HEK293T (cell line): ENCODE measurements around the gene CDCA8.

ENCODE experiments used
- CTCF ChIA-PET: fragments of 350-600 bp; formaldehyde crosslinking; extraction: SDS; loops from one replicate; lab custom pipeline; 2021; ENCODE audit warnings: antibody characterized with exemption, inconsistent platforms; lab: Yijun Ruan, JAX
- POLR2A ChIA-PET: fragments of 350-600 bp; formaldehyde crosslinking; extraction: SDS; loops from one replicate; lab custom pipeline; 2020; ENCODE audit warnings: antibody characterized with exemption, inconsistent platforms; lab: Yijun Ruan, JAX
- DNase-seq: peaks from one replicate; pipeline ENCODE4 v3.0.0; 2012; ENCODE audit warnings: mixed read lengths; ENCODE audit errors: extremely low spot score
- ARNT ChIP-seq: fragments of 450-650 bp; IDR thresholded peaks from 2 replicates; pipeline ENCODE4 v1.6.1; 2017; ENCODE audit warnings: mild to moderate bottlenecking
- BHLHE40 ChIP-seq: fragments of 450-650 bp; IDR thresholded peaks from 2 replicates; pipeline ENCODE4 v1.6.1; 2016; ENCODE audit warnings: mild to moderate bottlenecking, moderate library complexity, borderline replicate concordance
- CTBP1 ChIP-seq: fragments of 450-650 bp; IDR thresholded peaks from 2 replicates; pipeline ENCODE4 v1.6.1; 2016; ENCODE audit warnings: borderline replicate concordance
- ELF4 ChIP-seq: fragments of 450-650 bp; IDR thresholded peaks from 2 replicates; pipeline ENCODE4 v1.6.1; 2017; ENCODE audit warnings: antibody characterized with exemption
- FOXA1 ChIP-seq: fragments of 450-650 bp; IDR thresholded peaks from 2 replicates; pipeline ENCODE4 v1.6.1; 2016; ENCODE audit warnings: mild to moderate bottlenecking
- FOXK2 ChIP-seq: fragments of 450-650 bp; IDR thresholded peaks from 2 replicates; pipeline ENCODE4 v1.6.1; 2016; ENCODE audit warnings: mild to moderate bottlenecking
- FOXM1 ChIP-seq: fragments of 450-650 bp; IDR thresholded peaks from 2 replicates; pipeline ENCODE4 v1.6.1; 2017; ENCODE audit warnings: mild to moderate bottlenecking, borderline replicate concordance
- HDGF ChIP-seq: fragments of 450-650 bp; IDR thresholded peaks from 2 replicates; pipeline ENCODE4 v1.6.1; 2017; ENCODE audit warnings: antibody characterized with exemption, borderline replicate concordance
- L3MBTL2 ChIP-seq: fragments of 450-650 bp; conservative IDR thresholded peaks from 2 replicates; pipeline ENCODE4 v1.6.1; 2016; ENCODE audit warnings: mild to moderate bottlenecking
- LEF1 ChIP-seq: fragments of 450-650 bp; IDR thresholded peaks from 2 replicates; pipeline ENCODE4 v1.6.1; 2017; ENCODE audit warnings: mild to moderate bottlenecking, borderline replicate concordance
- NFRKB ChIP-seq: fragments of 450-650 bp; IDR thresholded peaks from 2 replicates; pipeline ENCODE4 v1.6.1; 2016; ENCODE audit warnings: mild to moderate bottlenecking, moderate library complexity
- PKNOX1 ChIP-seq: fragments of 450-650 bp; IDR thresholded peaks from 2 replicates; pipeline ENCODE4 v1.6.1; 2016
- SP1 ChIP-seq: fragments of 450-650 bp; IDR thresholded peaks from 2 replicates; pipeline ENCODE4 v1.6.1; 2017
- SUZ12 ChIP-seq: fragments of 450-650 bp; IDR thresholded peaks from 2 replicates; pipeline ENCODE4 v1.6.1; 2016; ENCODE audit warnings: mild to moderate bottlenecking
- TARDBP ChIP-seq: fragments of 450-650 bp; IDR thresholded peaks from 2 replicates; pipeline ENCODE4 v1.6.1; 2016
- ZNF384 ChIP-seq: fragments of 450-650 bp; IDR thresholded peaks from 2 replicates; pipeline ENCODE4 v1.6.1; 2016

Gene CDCA8

GRCh38 chr1:37705399-37705798, 13.1 kb downstream of the CDCA8 start:
- CTCF ChIA-PET, result no interaction called here
- TF ChIP-seq LEF1, result no peak
- TF ChIP-seq FOXK2, result no peak
- TF ChIP-seq FOXA1, result no peak
- TF ChIP-seq CTBP1, result no peak
- no peak for TF ChIP-seq BHLHE40
- no peak for TF ChIP-seq PKNOX1
- TF ChIP-seq FOXM1, result no peak
- TF ChIP-seq NFRKB, result no peak
- no peak for TF ChIP-seq ARNT
- TF ChIP-seq TARDBP, result no peak
- no peak for TF ChIP-seq ZNF384
- no peak for TF ChIP-seq L3MBTL2
- no peak for TF ChIP-seq SP1
- TF ChIP-seq ELF4, result no peak
- no peak for TF ChIP-seq SUZ12
- no peak for TF ChIP-seq HDGF
- POLR2A ChIA-PET, result no interaction called here
- DNase-seq, result no peak

- no peak for DNase-seq
- TF ChIP-seq SP1 (no peak), FOXA1 (no peak), ARNT (no peak), HDGF (no peak), SUZ12 (no peak)
- POLR2A ChIA-PET, result no interaction called here
- CTCF ChIA-PET, result interaction anchor here (1.5 kb wide), 1 partner anchor 16 kb away, joined by 5 read pairs; the partner anchor contains the start of gene CDCA8
Observed at GRCh38 chr1:37708471-37708870, 16.2 kb downstream of the CDCA8 start.

GRCh38 chr1:37714226-37714625, 21.9 kb downstream of the CDCA8 start:
- ChIA-PET CTCF (no interaction called here), POLR2A (no interaction called here)
- no peak for TF ChIP-seq FOXA1
- no peak for TF ChIP-seq LEF1
- no peak for TF ChIP-seq FOXM1
- TF ChIP-seq SP1, result no peak
- TF ChIP-seq L3MBTL2, result no peak
- no peak for TF ChIP-seq HDGF
- TF ChIP-seq TARDBP, result no peak
- TF ChIP-seq PKNOX1, result no peak
- no peak for TF ChIP-seq ARNT
- TF ChIP-seq ZNF384, result no peak
- TF ChIP-seq NFRKB, result no peak
- no peak for TF ChIP-seq FOXK2
- TF ChIP-seq CTBP1, result no peak
- no peak for TF ChIP-seq ELF4
- no peak for TF ChIP-seq SUZ12
- no peak for DNase-seq

- TF ChIP-seq LEF1 (no peak), SP1 (no peak), NFRKB (no peak), FOXK2 (no peak), L3MBTL2 (no peak), FOXA1 (no peak), TARDBP (no peak), ARNT (no peak), PKNOX1 (no peak), FOXM1 (no peak), CTBP1 (no peak), ZNF384 (no peak), HDGF (no peak), ELF4 (no peak), BHLHE40 (no peak), SUZ12 (no peak)
- ChIA-PET POLR2A (no interaction called here), CTCF (no interaction called here)
- no peak for DNase-seq
Observed at GRCh38 chr1:37714689-37715088, 22.4 kb downstream of the CDCA8 start.

- ChIA-PET CTCF (no interaction called here), POLR2A (interaction anchor here (0.8 kb wide), 1 partner anchor 26 kb away, joined by 3 read pairs; a partner anchor contains a TSS)
- TF ChIP-seq LEF1, result no peak
- no peak for TF ChIP-seq FOXA1
- no peak for TF ChIP-seq PKNOX1
- no peak for TF ChIP-seq BHLHE40
- TF ChIP-seq L3MBTL2, result no peak
- TF ChIP-seq SUZ12, result no peak
- no peak for TF ChIP-seq NFRKB
- TF ChIP-seq FOXK2, result no peak
- TF ChIP-seq HDGF, result no peak
- no peak for TF ChIP-seq ARNT
- no peak for TF ChIP-seq FOXM1
- TF ChIP-seq CTBP1, result no peak
- TF ChIP-seq ZNF384, result no peak
- TF ChIP-seq ELF4, result no peak
- TF ChIP-seq SP1, result no peak
- no peak for DNase-seq
Observed at GRCh38 chr1:37716321-37716720, 24.0 kb downstream of the CDCA8 start.
